GM12875 (cell line): Measurements from ENCODE around the gene LARP7.
"Not testable (repeated sequence)": the region's sequence is repeated elsewhere in the genome, so short reads cannot be mapped to it uniquely, and the experiment has no call there.

ENCODE experiments used
- H3K4me3 ChIP-seq: one replicate; pipeline ENCODE4 v1.5.1; 2011; ENCODE audit warnings: low read depth, low read length, control low read depth
- CTCF ChIP-seq: IDR thresholded peaks from 2 replicates; pipeline ENCODE4 v1.5.1; 2011; ENCODE audit warnings: low read depth, mild to moderate bottlenecking, control low read depth, inconsistent platforms, low read length, moderate library complexity, borderline replicate concordance; ENCODE audit not compliant: insufficient read depth

Gene LARP7

DNA sequence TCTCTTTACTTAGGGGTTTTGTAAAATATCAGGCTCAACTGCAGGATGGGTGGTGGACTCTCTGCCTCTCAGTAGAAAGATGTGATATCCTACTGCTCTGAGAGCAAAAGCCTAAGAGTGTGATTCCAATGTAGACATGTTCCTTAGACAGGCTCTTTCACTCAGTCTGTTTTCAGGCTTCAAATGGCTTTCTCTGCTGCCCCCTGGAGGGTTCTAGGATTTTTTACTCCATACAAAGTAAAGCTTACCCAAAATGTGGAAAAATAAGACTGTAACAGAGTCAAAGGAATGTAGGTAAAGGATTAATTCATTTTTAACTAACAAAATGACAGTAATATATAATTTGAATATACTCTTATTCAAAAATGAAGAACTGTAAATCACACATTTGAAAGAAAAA lies 32.4 kb upstream of the LARP7 start:
- TF ChIP-seq CTCF: peak; percentile 33; the same call in 1 of the 2 replicates
- H3K4me3 ChIP-seq: no peak overlapping the region

- not testable (repeated sequence) for H3K4me3 ChIP-seq
Observed at GRCh38 chr4:112612814-112613213, 24.1 kb upstream of the LARP7 start.

GRCh38 chr4:112616984-112617383 lies 20.0 kb upstream of the LARP7 start:
- no peak overlapping the region for H3K4me3 ChIP-seq
- TF ChIP-seq CTCF: no peak

- no peak for TF ChIP-seq CTCF
- H3K4me3 ChIP-seq: no peak overlapping the region
Observed at GRCh38 chr4:112626228-112626627, 10.7 kb upstream of the LARP7 start.

DNA sequence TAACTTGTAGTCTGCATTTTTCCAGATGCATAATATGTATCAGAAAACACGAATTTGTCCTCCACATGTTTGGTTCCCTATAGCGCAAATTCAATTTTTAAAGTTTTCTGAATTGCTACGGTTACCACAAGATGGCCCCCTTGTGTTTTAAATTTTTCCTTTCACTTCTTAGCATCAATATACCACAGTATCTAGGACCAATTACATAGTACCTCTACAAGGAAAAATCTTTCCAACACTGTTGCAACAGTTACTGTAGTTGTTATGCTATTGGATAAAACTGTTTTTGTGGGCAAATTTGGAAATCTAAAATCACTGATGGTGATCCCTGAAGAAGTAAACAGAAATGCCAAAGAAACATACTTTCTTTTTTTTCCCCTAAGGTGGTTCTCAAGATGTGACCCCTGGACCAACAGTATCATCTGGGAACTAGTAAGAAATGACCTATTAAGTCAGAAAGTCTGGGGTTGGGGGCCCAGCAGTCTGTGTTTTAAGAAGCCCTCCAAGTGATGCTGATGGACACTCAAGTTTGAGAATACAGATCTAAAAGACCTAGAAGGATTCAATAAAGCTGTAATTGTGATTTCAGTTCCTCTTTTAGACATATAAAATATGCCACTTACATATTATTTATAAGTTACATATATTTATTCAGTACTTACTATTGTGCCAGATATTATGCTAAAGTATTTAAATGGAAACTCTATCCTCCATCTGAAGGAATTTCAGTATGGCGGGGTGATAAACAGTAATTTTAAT lies 3.3 kb upstream of the LARP7 start:
- no peak overlapping the region for H3K4me3 ChIP-seq
- peak; percentile 28; the same call in 1 of the 2 replicates for TF ChIP-seq CTCF

DNA sequence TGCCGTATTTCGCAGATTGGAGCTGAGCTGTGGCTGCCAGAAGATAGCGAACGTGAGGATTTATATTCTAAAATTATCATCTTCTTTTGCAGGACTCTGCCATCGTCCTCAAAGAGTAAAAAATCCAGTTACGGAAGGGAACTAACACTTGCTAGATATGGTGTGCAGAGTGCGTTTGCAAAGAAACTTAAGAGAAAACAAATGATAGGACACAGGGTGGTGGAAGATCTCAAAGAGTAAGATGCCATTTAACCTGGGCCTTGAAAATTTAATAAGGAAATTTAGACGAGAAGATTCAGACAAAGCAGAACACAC lies 566 bp downstream of the LARP7 start:
- H3K4me3 ChIP-seq: peak overlapping the region; percentile 94
- no peak for TF ChIP-seq CTCF

DNA sequence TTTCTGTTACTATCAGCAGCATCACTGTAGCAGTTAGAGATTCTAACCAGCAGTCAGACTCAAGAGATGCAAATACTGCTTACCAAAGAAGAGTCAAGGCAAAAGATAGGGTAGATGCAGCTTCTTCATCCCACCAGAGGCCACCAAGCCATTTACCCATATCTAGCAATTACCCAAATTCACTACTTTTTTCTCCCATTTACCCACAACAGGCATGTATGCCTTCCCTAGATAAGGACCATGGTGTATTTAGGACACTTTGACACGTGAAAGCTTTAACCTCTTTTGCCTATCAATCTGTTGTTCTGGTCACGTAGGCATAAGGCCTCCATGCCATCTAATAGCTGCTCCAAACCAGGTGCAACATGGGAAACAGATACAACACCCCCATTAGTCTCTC lies 5.6 kb downstream of the LARP7 start:
- TF ChIP-seq CTCF: no peak
- no peak overlapping the region for H3K4me3 ChIP-seq

- not testable (repeated sequence) for H3K4me3 ChIP-seq
Observed at GRCh38 chr4:112644595-112645535, 7.9 kb downstream of the LARP7 start.
